Measurements from ENCODE around the gene ATP8B3. TPM values are rescaled to one million over a fixed set of nuclear protein-coding genes. Genes with fewer than 3 reads are reported as not detected.
A peak's percentile ranks its signal among the peaks of the same experiment; 100 is the strongest.

The ATP8B3 gene
- under 0.01 TPM for total RNA-seq

GRCh38 chr19:1811942-1812425, at the start of gene ATP8B3:
TSS of gene ATP8B3 (minus strand) at chr19:1812276. CDS start at chr19:1811736, 540 bp downstream.
- no peak for DNase-seq

GRCh38 chr19:1861599-1862031, 49.5 kb upstream of the ATP8B3 start:
- no peak for DNase-seq

- DNase-seq: no peak
These were observed 48.9 kb upstream of the ATP8B3 start for GRCh38 chr19:1860821-1861598.

GRCh38 chr19:1860042-1860775, 48.1 kb upstream of the ATP8B3 start:
- DNase-seq: peak; percentile 58

- no peak for DNase-seq
These were observed 47.3 kb upstream of the ATP8B3 start for GRCh38 chr19:1859331-1859781.

GRCh38 chr19:1858412-1859081, 46.5 kb upstream of the ATP8B3 start:
- DNase-seq: no peak

- DNase-seq: no peak
These were observed 45.7 kb upstream of the ATP8B3 start for GRCh38 chr19:1857648-1858326.

- DNase-seq: no peak
These were observed 44.9 kb upstream of the ATP8B3 start for GRCh38 chr19:1856698-1857603.

GRCh38 chr19:1856345-1856697, 44.2 kb upstream of the ATP8B3 start:
- DNase-seq: no peak

- DNase-seq: no peak
These were observed 43.8 kb upstream of the ATP8B3 start for GRCh38 chr19:1855828-1856255.

- DNase-seq: peak; percentile 61
These were observed 43.2 kb upstream of the ATP8B3 start for GRCh38 chr19:1855040-1855827.

- no peak for DNase-seq
These were observed 42.5 kb upstream of the ATP8B3 start for GRCh38 chr19:1854542-1855039.

- DNase-seq: no peak
These were observed 42.0 kb upstream of the ATP8B3 start for GRCh38 chr19:1854039-1854541.

- DNase-seq: no peak
These were observed 41.4 kb upstream of the ATP8B3 start for GRCh38 chr19:1853295-1854038.

GRCh38 chr19:1852581-1853128, 40.6 kb upstream of the ATP8B3 start:
- no peak for DNase-seq

GRCh38 chr19:1851654-1852580, 39.8 kb upstream of the ATP8B3 start:
- DNase-seq: no peak

GRCh38 chr19:1850809-1851653, 39.0 kb upstream of the ATP8B3 start:
- DNase-seq: no peak
